Activated CD8-positive, alpha-beta T cell treated with anti-CD3 and anti-CD28 coated beads, Interleukin-2, amount 10 ng/mL, durations not matched to agents 7 days and 5 days (primary cell): ENCODE results near the gene TRPV6. TPM values are rescaled to one million over a fixed set of nuclear protein-coding genes. Genes with fewer than 3 reads are reported as not detected.

Experiments used
- ATAC-seq: fragments of 150-1000 bp; cut with Tn5 transposase; one replicate; pipeline ENCODE4 v1.10.0; 2021; ENCODE audit warnings: moderate library complexity
- CTCF ChIA-PET: fragments of 350-600 bp; sonication (Branson Sonifier 250); formaldehyde crosslinking; loops from one replicate; lab custom pipeline; 2021; ENCODE audit warnings: antibody characterized with exemption; lab: Charles Lee
- POLR2A ChIA-PET: fragments of 350-600 bp; sonication (Branson Sonifier 250); formaldehyde crosslinking; loops from one replicate; lab custom pipeline; 2021; ENCODE audit warnings: antibody characterized with exemption; lab: Charles Lee
- DNase-seq: peaks from one replicate; pipeline ENCODE4 v3.0.0-alpha.2; 2020
- H3K27ac Mint-ChIP-seq: one replicate; pipeline ENCODE4 v1.8.0; 2021; ENCODE audit warnings: mild to moderate bottlenecking, mixed read lengths
- H3K27me3 Mint-ChIP-seq: one replicate; pipeline ENCODE4 v1.8.0; 2021; ENCODE audit warnings: low read depth, mixed read lengths
- H3K36me3 Mint-ChIP-seq: one replicate; pipeline ENCODE4 v1.8.0; 2021; ENCODE audit warnings: low read depth, mixed read lengths
- H3K4me1 Mint-ChIP-seq: one replicate; pipeline ENCODE4 v1.8.0; 2021; ENCODE audit warnings: low read depth, mixed read lengths
- H3K4me3 Mint-ChIP-seq: one replicate; pipeline ENCODE4 v1.8.0; 2021; ENCODE audit warnings: mild to moderate bottlenecking, mixed read lengths
- H3K9me3 Mint-ChIP-seq: one replicate; pipeline ENCODE4 v1.8.0; 2022; ENCODE audit warnings: mixed read lengths; ENCODE audit not compliant: insufficient read depth
- total RNA-seq, 2 experiments: library from RNA; stranded (reverse); gene quantifications; one replicate each; pipeline ENCODE4 v1.2.3, GENCODE V29; 2021

The TRPV6 gene
- total RNA-seq, 2 experiments from 2014 or later: not detected

- Mint-ChIP-seq H3K27me3 (peaks cover 26% of the 10 kb centered on the region), H3K4me1 (peaks cover 3% of the 10 kb centered on the region), H3K36me3 (no peaks in the 10 kb centered on the region), H3K9me3 (no peaks in the 10 kb centered on the region), H3K27ac (no peak overlapping the region), H3K4me3 (peak overlapping the region; percentile 73)
- POLR2A ChIA-PET: interaction anchor here (1.8 kb wide), 1 partner anchor 9 kb away, joined by 6 read pairs; no protein-coding TSS in a partner anchor
- CTCF ChIA-PET: interaction anchor here (1.3 to 3.2 kb wide), 6 partner anchors 17 to 552 kb away, joined by 5 to 32 read pairs (median 8); no protein-coding TSS in a partner anchor
- ATAC-seq: no peak
- no peak for DNase-seq
Measured at GRCh38 chr7:142855756-142856564, 29.6 kb downstream of the TRPV6 start.

GRCh38 chr7:142855114-142855743 is 30.3 kb downstream of the TRPV6 start:
- CTCF ChIA-PET: interaction anchor here (0.7 to 3.2 kb wide), 13 partner anchors 12 to 551 kb away, joined by 3 to 32 read pairs (median 5); no protein-coding TSS in a partner anchor
- Mint-ChIP-seq H3K36me3 (no peaks in the 10 kb centered on the region), H3K27me3 (peaks cover 26% of the 10 kb centered on the region), H3K4me1 (peaks cover 3% of the 10 kb centered on the region), H3K9me3 (no peaks in the 10 kb centered on the region), H3K4me3 (peak overlapping the region; percentile 92), H3K27ac (no peak overlapping the region)
- DNase-seq (peak; percentile 19), ATAC-seq (no peak)
- POLR2A ChIA-PET: interaction anchor here (0.6 to 1.8 kb wide), 2 partner anchors 10 to 24 kb away, joined by 3 to 6 read pairs; no protein-coding TSS in a partner anchor

DNA sequence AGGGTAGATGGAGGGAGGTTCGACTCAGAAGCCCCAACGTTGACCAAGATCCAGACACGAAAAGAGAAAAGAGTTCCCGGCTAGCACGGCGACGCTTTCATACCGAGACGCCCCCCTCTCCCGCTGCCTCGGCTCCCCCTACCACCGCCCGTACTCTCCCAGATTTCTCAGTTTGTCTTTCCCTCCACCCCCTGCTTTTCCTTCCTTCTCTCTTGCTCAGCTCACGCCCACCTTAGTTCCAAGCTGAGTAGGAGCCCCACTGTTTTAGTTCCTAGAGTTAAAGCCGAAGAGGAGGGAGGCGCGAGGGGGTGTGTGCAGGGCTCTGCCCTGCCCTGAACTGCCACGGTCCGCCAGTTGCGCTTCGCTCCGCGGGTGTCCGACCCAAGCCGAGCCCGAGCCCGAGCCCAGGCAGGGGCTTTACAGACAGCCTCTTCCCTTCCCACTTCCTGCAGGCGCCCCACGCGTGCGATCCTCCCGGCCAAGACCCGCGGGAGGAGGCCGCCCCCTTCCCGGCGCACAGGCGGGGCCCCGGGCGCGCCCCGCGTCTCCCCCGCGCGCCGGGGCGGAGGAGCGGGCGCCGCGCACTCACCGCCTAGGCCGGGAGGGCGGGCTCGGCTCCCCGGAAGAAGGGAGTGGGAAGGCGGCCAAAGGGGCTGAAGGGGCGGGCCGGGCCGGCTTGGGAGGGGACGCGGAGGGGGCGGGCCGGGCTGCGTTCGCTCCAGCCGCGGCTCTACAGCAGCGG is 31.0 kb downstream of the TRPV6 start, which contains the start of gene EPHB6:
EPHB6 (plus strand) TSS at position 705 of the 742 bp plus-strand sequence. CDS start 8,152 bp downstream, outside the sequence.
- DNase-seq (peak; percentile 63), ATAC-seq (peak; percentile 79)
- H3K9me3 Mint-ChIP-seq: no peaks in the 10 kb centered on the region
- H3K36me3 Mint-ChIP-seq: no peaks in the 10 kb centered on the region
- H3K4me1 Mint-ChIP-seq: peaks cover 3% of the 10 kb centered on the region
- H3K27ac Mint-ChIP-seq: peak within 1 kb of the TSS; percentile 47
- H3K27me3 Mint-ChIP-seq: peaks cover 23% of the 10 kb centered on the region
- ChIA-PET POLR2A (interaction anchor here (0.6 to 1.8 kb wide), 4 partner anchors 11 to 72 kb away, joined by 3 to 6 read pairs (median 3); no protein-coding TSS in a partner anchor), CTCF (interaction anchor here (0.7 to 3.2 kb wide), 21 partner anchors 8 to 551 kb away, joined by 3 to 32 read pairs (median 4); no protein-coding TSS in a partner anchor)
- H3K4me3 Mint-ChIP-seq: peak within 1 kb of the TSS; percentile 92

DNA sequence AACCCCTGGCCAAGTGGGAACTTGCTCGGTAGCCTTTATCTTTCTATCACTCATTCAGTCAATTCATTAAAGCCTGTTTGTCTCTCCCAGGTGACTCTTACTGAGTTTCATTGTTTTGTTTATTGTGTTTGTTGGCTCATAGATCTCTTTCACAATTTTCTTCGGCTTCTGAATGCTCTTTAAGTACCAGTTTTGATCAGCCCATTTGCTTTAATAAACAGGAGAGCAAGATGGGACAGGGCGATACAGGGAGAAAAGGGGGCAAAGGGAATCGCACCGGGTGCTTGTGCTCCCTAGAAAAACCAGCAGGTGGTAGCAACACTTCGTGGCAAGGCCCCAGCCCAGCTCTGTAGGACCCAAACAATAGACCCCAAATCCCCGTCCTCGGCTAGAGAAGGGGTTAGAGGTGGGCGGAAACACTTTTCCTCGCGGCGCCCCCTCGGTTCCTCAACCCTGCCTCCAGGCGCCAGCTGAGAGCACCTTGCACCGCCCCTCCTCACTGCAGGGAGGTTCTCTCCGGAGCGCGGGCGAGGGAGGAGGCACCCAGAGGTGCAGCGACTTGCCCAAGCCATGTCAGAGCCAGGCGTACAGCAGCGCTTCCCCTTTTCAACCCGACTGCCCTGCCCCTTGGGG is 31.7 kb downstream of the TRPV6 start:
- H3K36me3 Mint-ChIP-seq: no peaks in the 10 kb centered on the region
- CTCF ChIA-PET: interaction anchor here (0.6 to 3.2 kb wide), 22 partner anchors 9 to 531 kb away, joined by 3 to 32 read pairs (median 4); no protein-coding TSS in a partner anchor

DNA sequence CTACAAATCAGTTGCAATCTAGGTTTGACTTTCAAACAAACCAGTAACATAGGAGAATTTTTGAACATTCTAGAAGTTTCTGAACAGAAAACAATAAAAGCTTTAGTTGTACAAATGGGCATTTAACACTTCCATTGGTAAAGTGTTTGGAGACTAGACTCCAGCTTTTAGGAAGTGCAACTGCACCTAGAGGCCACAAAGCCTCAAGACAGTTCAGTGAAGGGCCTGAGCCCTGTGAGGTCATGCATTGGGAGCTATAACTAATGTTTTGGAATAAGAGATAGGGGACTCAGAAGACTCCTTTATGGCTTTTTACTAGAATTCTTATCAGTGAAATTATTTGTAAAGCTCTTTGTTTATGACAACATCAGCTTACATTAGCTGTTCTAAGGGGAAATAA is 33.6 kb downstream of the TRPV6 start:
- CTCF ChIA-PET: interaction anchor here (0.6 to 1.9 kb wide), 9 partner anchors 15 to 549 kb away, joined by 3 to 9 read pairs (median 4); no protein-coding TSS in a partner anchor
- POLR2A ChIA-PET: no interaction called here
- DNase-seq: no peak
- Mint-ChIP-seq H3K27ac (no peak overlapping the region), H3K27me3 (peaks cover 28% of the 10 kb centered on the region), H3K4me1 (peaks cover 3% of the 10 kb centered on the region), H3K4me3 (no peak overlapping the region), H3K36me3 (no peaks in the 10 kb centered on the region), H3K9me3 (no peaks in the 10 kb centered on the region)
- ATAC-seq: no peak

More for the DNA sequence above, 31.7 kb downstream of the TRPV6 start:
- Mint-ChIP-seq H3K4me3 (peak overlapping the region; percentile 92), H3K27me3 (peaks cover 22% of the 10 kb centered on the region), H3K9me3 (no peaks in the 10 kb centered on the region), H3K27ac (peak overlapping the region; percentile 47), H3K4me1 (peaks cover 3% of the 10 kb centered on the region)
- DNase-seq: peak; percentile 77
- POLR2A ChIA-PET: interaction anchor here (0.7 to 1.8 kb wide), 4 partner anchors 11 to 47 kb away, joined by 3 to 6 read pairs (median 3); no protein-coding TSS in a partner anchor
- ATAC-seq: peak; percentile 87

DNA sequence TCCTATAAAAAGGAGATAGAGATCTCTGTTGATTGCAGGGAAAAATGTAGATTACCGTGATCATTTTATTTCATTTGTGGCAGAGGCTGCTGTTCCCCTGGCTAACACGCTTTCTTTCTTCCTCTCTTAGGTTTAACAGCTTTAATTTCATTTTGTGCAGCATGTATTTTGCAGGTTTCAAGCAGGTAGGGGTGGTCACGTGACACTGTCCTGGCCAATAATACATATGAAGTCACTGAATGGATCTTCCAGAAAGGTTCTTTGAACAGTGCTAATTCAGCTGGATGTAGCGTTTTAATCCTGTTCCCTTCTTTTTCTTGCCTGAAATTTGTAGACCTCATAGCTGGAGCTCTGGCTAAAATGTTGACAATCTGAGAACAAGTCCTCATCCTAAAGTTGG is 34.3 kb downstream of the TRPV6 start:
- ChIA-PET CTCF (interaction anchor here (0.8 to 1.9 kb wide), 7 partner anchors 15 to 549 kb away, joined by 3 to 9 read pairs (median 5); no protein-coding TSS in a partner anchor), POLR2A (no interaction called here)
- Mint-ChIP-seq H3K9me3 (no peaks in the 10 kb centered on the region), H3K27me3 (peaks cover 25% of the 10 kb centered on the region), H3K36me3 (no peaks in the 10 kb centered on the region), H3K27ac (no peak overlapping the region), H3K4me1 (peaks cover 3% of the 10 kb centered on the region), H3K4me3 (no peak overlapping the region)
- DNase-seq: no peak
- no peak for ATAC-seq

DNA sequence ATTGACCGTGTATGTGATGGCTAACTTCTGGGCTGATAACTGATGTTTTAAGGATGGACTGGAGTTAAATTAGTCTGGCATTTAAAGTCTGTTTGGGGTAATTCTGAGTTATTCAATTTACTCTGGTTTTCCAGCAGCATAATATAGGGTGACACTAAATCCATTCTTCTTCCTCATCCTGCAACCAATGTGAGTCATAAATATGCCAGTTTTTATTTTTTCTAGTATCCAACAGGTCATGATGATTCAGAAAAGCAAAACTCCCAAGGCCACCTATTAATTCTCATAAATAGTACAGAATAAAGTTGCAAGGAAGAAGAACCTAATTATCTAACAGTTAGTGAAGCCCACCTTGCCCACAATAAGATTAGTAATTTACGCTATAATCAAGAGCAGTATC is 38.2 kb downstream of the TRPV6 start:
- Mint-ChIP-seq H3K27ac (no peak overlapping the region), H3K4me1 (no peaks in the 10 kb centered on the region), H3K9me3 (no peaks in the 10 kb centered on the region), H3K27me3 (peaks cover 21% of the 10 kb centered on the region), H3K4me3 (no peak overlapping the region), H3K36me3 (no peaks in the 10 kb centered on the region)
- DNase-seq (no peak), ATAC-seq (no peak)
- POLR2A ChIA-PET: no interaction called here
- CTCF ChIA-PET: no interaction called here

DNA sequence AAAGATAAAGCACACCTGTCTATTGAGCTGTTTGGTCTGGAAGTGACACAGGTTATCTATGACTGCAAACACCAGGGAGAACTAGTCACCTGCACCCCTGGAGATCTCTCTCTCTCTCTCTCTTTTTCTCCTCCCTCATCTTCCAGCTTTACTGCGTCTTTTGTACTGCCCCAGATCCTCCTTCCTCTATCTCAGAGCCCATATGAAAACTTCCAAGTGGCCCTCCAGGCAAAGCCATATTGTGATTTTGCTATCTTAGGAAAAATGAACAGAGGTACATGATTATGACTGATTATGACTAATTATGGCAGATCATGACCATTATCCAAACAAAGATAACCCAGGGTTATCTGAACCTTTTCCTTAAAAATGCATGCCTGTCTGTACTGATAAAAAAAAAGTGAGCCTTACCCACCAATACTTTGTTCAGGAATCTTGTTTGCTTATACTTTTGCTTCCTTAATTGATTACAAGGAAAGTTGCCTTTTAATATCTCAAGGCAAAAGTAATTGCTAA is 43.2 kb downstream of the TRPV6 start:
- ATAC-seq: no peak
- Mint-ChIP-seq H3K36me3 (no peaks in the 10 kb centered on the region), H3K9me3 (no peaks in the 10 kb centered on the region), H3K27me3 (peaks cover 3% of the 10 kb centered on the region), H3K4me3 (no peak overlapping the region), H3K4me1 (no peaks in the 10 kb centered on the region), H3K27ac (no peak overlapping the region)
- DNase-seq: no peak
- ChIA-PET POLR2A (interaction anchor here (0.6 kb wide), 1 partner anchor 37 kb away, joined by 4 read pairs; no protein-coding TSS in a partner anchor), CTCF (interaction anchor here (0.8 to 1.4 kb wide), 2 partner anchors 12 to 39 kb away, joined by 3 to 5 read pairs; partner anchors contain the start of gene EPHB6)

DNA sequence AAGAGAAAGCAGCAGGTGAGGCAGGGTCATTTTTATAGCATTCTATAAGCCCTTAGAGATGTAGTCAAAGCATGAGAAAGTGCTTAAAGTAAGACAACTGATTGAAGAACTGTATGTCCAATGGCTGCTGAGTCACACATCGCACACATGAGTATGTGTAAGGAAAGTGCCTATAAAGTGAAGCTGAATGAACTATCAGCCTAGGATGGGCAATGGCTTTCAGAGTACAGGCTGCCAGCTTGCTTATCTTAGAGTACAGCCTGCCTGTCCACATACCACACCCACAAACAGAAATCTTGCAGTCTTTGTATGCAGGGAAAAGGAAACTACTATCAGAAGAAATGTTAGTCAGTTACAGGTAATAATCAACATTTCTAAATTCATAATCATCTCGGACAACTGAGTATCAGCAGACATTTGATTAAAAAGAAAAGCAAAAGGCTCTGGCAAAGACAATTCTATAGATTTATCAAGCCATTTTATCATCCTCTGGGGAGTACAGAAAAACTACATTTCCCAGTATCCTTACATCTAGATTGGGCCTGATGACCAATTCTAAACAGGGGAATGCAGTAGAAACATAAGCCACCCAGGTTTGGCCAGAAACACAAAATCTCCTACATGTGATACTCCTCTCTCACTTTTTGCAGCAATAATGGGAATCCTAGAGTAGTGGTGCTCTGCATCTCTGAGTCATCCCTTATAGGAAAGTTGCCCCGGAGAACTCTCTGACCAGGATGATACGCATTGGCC is 46.9 kb downstream of the TRPV6 start:
- no peaks in the 10 kb centered on the region for H3K9me3 Mint-ChIP-seq
- CTCF ChIA-PET: interaction anchor here (0.6 to 1.1 kb wide), 3 partner anchors 56 to 535 kb away, joined by 3 read pairs; no protein-coding TSS in a partner anchor
- ATAC-seq (no peak), DNase-seq (no peak)
- H3K27me3 Mint-ChIP-seq: peaks cover 2% of the 10 kb centered on the region
- peaks cover 13% of the 10 kb centered on the region for H3K4me1 Mint-ChIP-seq
- H3K4me3 Mint-ChIP-seq: no peak overlapping the region
- H3K27ac Mint-ChIP-seq: no peak overlapping the region
- no peaks in the 10 kb centered on the region for H3K36me3 Mint-ChIP-seq
- POLR2A ChIA-PET: interaction anchor here (0.6 kb wide), 1 partner anchor 22 kb away, joined by 3 read pairs; no protein-coding TSS in a partner anchor

GRCh38 chr7:142836426-142836825 is 49.1 kb downstream of the TRPV6 start:
- no peak for ATAC-seq
- POLR2A ChIA-PET: interaction anchor here (1.0 kb wide), 1 partner anchor 21 kb away, joined by 9 read pairs; no protein-coding TSS in a partner anchor
- Mint-ChIP-seq H3K27me3 (peaks cover 1% of the 10 kb centered on the region), H3K4me1 (peaks cover 13% of the 10 kb centered on the region), H3K4me3 (no peak overlapping the region), H3K27ac (no peak overlapping the region), H3K9me3 (no peaks in the 10 kb centered on the region), H3K36me3 (no peaks in the 10 kb centered on the region)
- CTCF ChIA-PET: interaction anchor here (0.8 to 2.1 kb wide), 11 partner anchors 23 to 534 kb away, joined by 3 to 33 read pairs (median 5); no protein-coding TSS in a partner anchor
- no peak for DNase-seq
